ENCODE results near the gene SLC26A1. TPM values are rescaled to one million over a fixed set of nuclear protein-coding genes. Genes with fewer than 3 reads are reported as not detected.

SLC26A1 gene
- total RNA-seq, 1 donor from 2014 or later: 1.0 TPM

DNA sequence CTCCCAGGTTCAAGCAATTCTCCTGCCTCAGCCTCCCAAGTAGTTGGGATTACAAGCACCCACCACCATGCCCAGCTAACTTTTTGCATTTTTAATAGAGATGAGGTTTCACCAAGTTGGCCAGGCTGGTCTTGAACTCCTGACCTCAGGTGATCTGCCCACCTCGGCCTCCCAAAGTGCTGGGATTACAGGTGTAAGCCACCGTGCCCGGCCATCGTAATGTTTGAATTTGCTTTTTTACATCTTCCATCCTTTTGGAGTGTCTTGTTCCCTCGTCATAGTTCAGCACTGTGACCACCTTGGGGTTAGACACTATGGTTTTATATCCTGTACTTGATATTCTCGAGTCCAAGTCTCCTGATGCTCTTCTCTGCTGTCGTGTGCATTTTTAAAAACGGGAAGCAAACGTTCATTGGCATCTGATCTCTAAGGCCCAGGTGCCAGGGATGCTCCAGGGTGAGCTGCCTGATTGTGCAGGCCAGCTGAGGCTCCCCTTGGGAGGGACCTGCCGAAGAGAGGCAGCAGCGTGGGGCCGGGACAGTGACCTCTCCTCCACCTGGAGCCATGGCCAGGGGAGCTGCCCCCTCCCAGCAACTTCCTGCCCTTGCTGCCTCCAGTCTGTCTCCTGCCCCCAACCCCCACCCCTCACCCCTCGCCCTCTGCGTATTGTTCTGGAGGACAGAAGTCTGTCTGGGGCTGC is 36.5 kb downstream of the SLC26A1 start:
- ATAC-seq (no peak), DNase-seq (no peak)
- peaks cover 79% of the 10 kb centered on the region for H3K36me3 ChIP-seq
- no peaks in the 10 kb centered on the region for H3K4me1 ChIP-seq
- TF ChIP-seq, protein P1, sequence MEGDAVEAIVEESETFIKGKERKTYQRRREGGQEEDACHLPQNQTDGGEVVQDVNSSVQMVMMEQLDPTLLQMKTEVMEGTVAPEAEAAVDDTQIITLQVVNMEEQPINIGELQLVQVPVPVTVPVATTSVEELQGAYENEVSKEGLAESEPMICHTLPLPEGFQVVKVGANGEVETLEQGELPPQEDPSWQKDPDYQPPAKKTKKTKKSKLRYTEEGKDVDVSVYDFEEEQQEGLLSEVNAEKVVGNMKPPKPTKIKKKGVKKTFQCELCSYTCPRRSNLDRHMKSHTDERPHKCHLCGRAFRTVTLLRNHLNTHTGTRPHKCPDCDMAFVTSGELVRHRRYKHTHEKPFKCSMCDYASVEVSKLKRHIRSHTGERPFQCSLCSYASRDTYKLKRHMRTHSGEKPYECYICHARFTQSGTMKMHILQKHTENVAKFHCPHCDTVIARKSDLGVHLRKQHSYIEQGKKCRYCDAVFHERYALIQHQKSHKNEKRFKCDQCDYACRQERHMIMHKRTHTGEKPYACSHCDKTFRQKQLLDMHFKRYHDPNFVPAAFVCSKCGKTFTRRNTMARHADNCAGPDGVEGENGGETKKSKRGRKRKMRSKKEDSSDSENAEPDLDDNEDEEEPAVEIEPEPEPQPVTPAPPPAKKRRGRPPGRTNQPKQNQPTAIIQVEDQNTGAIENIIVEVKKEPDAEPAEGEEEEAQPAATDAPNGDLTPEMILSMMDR (IDR thresholded peaks at IDR 0.05): no peak
- no peaks in the 10 kb centered on the region for H3K9me3 ChIP-seq
- intact Hi-C loops (cut with DNase I): no loop called here
- H3K27me3 ChIP-seq (ENCODE audit: low read depth): no peaks in the 10 kb centered on the region
- no peak overlapping the region for H3K4me3 ChIP-seq
- no peak overlapping the region for H3K27ac ChIP-seq

DNA sequence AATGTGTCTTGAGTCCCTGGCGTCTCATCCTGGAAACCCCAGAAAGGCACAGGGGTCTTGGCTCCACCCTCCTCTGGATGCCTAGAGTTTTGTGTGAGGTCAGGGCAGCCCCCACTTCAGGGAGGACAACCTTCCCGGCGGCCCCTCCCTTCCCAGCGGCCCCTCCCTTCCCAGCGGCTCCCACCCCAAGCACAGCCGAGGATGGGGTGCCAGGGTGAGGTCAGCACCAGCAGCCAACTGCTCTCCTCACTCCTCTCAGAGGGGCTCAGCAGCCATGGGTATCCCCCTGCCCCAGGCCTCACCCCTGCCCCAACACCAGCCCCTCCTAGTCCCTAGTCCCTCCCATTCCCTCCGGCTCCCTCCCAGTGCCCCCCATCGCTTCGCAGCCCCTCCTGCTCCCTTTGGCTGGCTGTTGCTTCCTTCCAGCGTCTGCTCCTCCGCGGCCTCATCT is 37.2 kb downstream of the SLC26A1 start:
- Histone ChIP-seq H3K27me3 (ENCODE audit: low read depth) (no peaks in the 10 kb centered on the region), H3K9me3 (no peaks in the 10 kb centered on the region), H3K4me1 (no peaks in the 10 kb centered on the region), H3K36me3 (peaks cover 79% of the 10 kb centered on the region), H3K4me3 (no peak overlapping the region), H3K27ac (no peak overlapping the region)
- ATAC-seq: no peak
- DNase-seq: no peak
- TF ChIP-seq, protein P1 (IDR thresholded peaks at IDR 0.05): no peak
- intact Hi-C loops (cut with DNase I): no loop called here

DNA sequence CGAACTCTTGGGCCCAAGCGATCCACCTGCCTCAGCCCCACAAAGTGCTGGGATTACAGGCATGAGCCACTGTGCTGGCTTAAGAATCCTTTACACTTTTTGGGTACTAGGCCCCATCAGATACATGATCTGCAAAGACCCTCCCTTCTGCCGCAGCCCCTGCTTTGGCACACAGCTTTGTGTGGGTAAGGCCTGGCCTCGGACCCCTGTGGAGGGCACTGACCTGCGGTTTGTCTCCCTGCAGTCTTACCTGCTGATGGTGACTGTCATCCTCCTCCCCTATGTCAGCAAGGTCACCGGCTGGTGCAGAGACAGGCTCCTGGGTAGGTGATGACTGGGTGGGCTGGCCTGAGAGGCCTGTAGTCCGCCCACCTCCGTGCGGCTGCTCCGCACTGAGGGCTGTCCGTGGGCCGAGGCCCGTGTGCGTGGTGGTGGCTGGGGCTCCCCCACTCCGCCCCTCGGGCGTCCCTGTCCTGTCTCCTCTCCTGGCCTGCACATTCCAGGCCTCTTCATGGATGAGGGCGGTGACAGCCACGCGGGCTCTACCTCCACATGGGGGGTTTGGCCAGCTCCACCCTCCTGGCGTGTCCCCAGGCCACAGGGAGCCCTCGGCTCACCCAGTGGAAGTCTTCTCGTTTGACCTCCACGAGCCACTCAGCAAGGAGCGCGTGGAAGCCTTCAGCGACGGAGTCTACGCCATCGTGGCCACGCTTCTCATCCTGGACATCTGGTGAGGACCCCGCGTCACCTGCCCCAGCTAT is 37.9 kb downstream of the SLC26A1 start:
- TF ChIP-seq, protein P1 (IDR thresholded peaks at IDR 0.05): no peak
- ATAC-seq (peak in 1 of 2 donors; percentile 5), DNase-seq (no peak)
- no peaks in the 10 kb centered on the region for H3K9me3 ChIP-seq
- intact Hi-C loops (cut with DNase I): no loop called here
- H3K36me3 ChIP-seq: peaks cover 72% of the 10 kb centered on the region
- H3K27ac ChIP-seq: no peak overlapping the region
- no peak overlapping the region for H3K4me3 ChIP-seq
- H3K27me3 ChIP-seq (ENCODE audit: low read depth): no peaks in the 10 kb centered on the region
- no peaks in the 10 kb centered on the region for H3K4me1 ChIP-seq

DNA sequence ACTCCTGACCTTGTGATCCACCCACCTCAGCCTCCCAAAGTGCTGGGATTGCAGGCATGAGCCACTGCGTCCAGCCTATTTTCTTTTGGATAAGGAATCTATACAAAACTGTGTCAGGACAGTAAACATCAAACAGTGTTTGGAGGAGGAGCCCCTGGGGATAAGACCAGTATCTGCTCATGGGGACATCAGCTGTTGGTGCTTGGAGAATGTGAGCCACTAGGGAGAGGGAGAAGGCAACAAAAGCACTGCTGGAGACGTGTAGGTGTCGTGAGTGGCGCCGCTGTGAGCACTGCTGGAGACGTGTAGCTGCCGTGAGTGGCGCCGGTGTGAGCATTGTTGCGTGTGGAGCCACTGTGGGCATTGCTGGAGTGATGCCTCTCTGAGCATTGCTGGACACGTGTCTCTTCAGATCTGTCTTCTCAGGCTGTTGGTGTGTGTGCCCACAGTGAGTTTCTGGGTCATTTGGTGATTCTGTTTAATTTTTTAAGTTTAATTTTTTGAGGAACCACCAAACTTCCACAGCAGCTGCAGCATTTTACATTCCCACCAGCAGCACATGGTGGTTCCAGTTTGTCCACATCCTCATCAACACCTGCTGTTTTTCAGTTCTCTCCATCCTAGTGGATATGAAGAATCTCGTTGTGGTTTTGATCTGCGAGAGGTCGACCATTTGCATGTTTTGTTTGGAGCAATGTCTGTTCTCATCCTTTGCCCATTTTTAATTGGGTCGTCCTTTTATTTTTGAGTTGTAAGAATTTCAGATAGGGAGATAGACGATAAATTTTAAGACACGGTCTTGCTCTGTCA is 38.8 kb downstream of the SLC26A1 start:
- Histone ChIP-seq H3K27ac (no peak overlapping the region), H3K4me3 (no peak overlapping the region), H3K4me1 (no peaks in the 10 kb centered on the region), H3K36me3 (peaks cover 66% of the 10 kb centered on the region), H3K27me3 (ENCODE audit: low read depth) (no peaks in the 10 kb centered on the region), H3K9me3 (no peaks in the 10 kb centered on the region)
- intact Hi-C loops (cut with DNase I): no loop called here
- TF ChIP-seq, protein P1 (IDR thresholded peaks at IDR 0.05): no peak
- ATAC-seq: no peak
- DNase-seq: no peak

DNA sequence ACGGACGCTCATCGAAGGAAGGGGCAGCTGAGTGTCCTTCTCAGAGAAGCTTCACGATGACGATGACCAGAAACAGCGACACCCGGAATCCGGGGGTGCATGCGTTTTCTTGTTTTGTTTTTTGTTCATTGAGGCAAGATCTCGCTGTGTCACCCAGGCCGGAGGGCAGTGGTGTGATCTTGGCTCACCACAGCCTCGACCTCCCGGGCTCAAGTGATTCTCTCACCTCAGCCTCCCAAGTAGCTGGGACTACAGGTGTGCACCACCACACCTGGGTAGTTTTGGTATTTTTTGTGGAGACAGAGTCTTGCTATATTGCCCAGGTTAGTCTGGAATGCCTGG is 39.7 kb downstream of the SLC26A1 start:
- no peak for DNase-seq

More for the DNA sequence above, 39.7 kb downstream of the SLC26A1 start:
- H3K4me1 ChIP-seq: no peaks in the 10 kb centered on the region
- intact Hi-C loops (cut with DNase I): no loop called here
- H3K9me3 ChIP-seq: no peaks in the 10 kb centered on the region
- no peak overlapping the region for H3K4me3 ChIP-seq
- TF ChIP-seq, protein P1 (IDR thresholded peaks at IDR 0.05): no peak
- ATAC-seq: no peak
- H3K27me3 ChIP-seq (ENCODE audit: low read depth): no peaks in the 10 kb centered on the region
- no peak overlapping the region for H3K27ac ChIP-seq
- peaks cover 57% of the 10 kb centered on the region for H3K36me3 ChIP-seq

All from lower lobe of right lung (tissue), 2 donors.